H1 (cell line): Measurements from ENCODE around the gene SH2D2A. TPM values are rescaled to one million over a fixed set of nuclear protein-coding genes. Genes with fewer than 3 reads are reported as not detected.

Experiments
- CTCF ChIA-PET: fragments of 300-600 bp; sonication (Branson Sonifier 250); formaldehyde crosslinking; loops from one replicate; lab custom pipeline; 2021; ENCODE audit not compliant: partially characterized antibody; lab: Charles Lee
- POLR2A ChIA-PET: fragments of 300-600 bp; sonication (Branson Sonifier 250); formaldehyde crosslinking; loops from one replicate; lab custom pipeline; 2021; ENCODE audit warnings: inconsistent platforms; ENCODE audit not compliant: partially characterized antibody; lab: Charles Lee
- DNase-seq, 2 experiments: peaks; one replicate each; pipeline versions ENCODE4 v3.0.0 to v3.0.0-alpha.2; 2010 to 2022; ENCODE audit warnings: low spot score in 2 of 2, low read depth in 1 of 2, mixed read lengths in 1 of 2
- FAIRE-seq: peaks from 2 replicates; lab custom pipeline; 2011; peaks lifted over from hg19 to GRCh38; lab: Jason Lieb, UNC
- H2AFZ ChIP-seq: 2 replicates; pipeline ENCODE4 v1.8.1; 2012; ENCODE audit warnings: low read length, inconsistent platforms
- H2AK5ac ChIP-seq: 2 replicates; pipeline ENCODE4 v1.6.1; 2013; ENCODE audit warnings: low read depth, low read length
- H2BK120ac ChIP-seq: replicated peaks from 2 replicates; pipeline ENCODE3; 2013; ENCODE audit warnings: low read depth, low read length, inconsistent platforms
- H2BK12ac ChIP-seq: 2 replicates; pipeline ENCODE4 v1.6.1; 2013; ENCODE audit warnings: low read depth, low read length
- H2BK15ac ChIP-seq: 2 replicates; pipeline ENCODE4 v1.6.1; 2013; ENCODE audit warnings: low read length
- H2BK20ac ChIP-seq: 2 replicates; pipeline ENCODE4 v1.6.1; 2013; ENCODE audit warnings: low read length
- H2BK5ac ChIP-seq: 2 replicates; pipeline ENCODE4 v1.6.1; 2013; ENCODE audit warnings: low read depth, low read length
- H3K14ac ChIP-seq: 2 replicates; pipeline ENCODE4 v1.6.1; 2013; ENCODE audit warnings: inconsistent platforms; ENCODE audit not compliant: insufficient read length
- H3K18ac ChIP-seq: 2 replicates; pipeline ENCODE4 v1.6.1; 2013; ENCODE audit warnings: low read length; ENCODE audit errors: extremely low read depth
- H3K23ac ChIP-seq: 2 replicates; pipeline ENCODE4 v1.6.1; 2013; ENCODE audit warnings: inconsistent platforms; ENCODE audit not compliant: insufficient read length
- H3K23me2 ChIP-seq: 2 replicates; pipeline ENCODE4 v1.6.1; 2013; ENCODE audit warnings: low read depth, low read length
- H3K27ac ChIP-seq: 2 replicates; pipeline ENCODE4 v1.6.1; 2011; ENCODE audit warnings: low read depth, low read length, inconsistent platforms
- H3K27me3 ChIP-seq, 4 experiments: replicated peaks in 1 of 4; 1 replicate in 1 of 4; 2 replicates in 3 of 4; pipeline versions ENCODE4 v1.6.1 to v1.8.1; 2011 to 2013; ENCODE audit warnings: low read length in 3 of 4, mild to moderate bottlenecking in 3 of 4, inconsistent platforms in 2 of 4, mixed read lengths in 2 of 4, moderate library complexity in 1 of 4; ENCODE audit not compliant: control insufficient read depth in 3 of 4, insufficient read depth in 3 of 4; ENCODE audit errors: extremely low read depth in 1 of 4
- H3K36me3 ChIP-seq, 4 experiments: 2 replicates each; pipeline versions ENCODE4 v1.6.1 to v1.8.1; 2011 to 2013; ENCODE audit warnings: mild to moderate bottlenecking in 4 of 4, low read length in 3 of 4, moderate library complexity in 2 of 4, control low read depth in 1 of 4, inconsistent platforms in 1 of 4; ENCODE audit not compliant: insufficient read depth in 4 of 4, control insufficient read depth in 2 of 4
- H3K4ac ChIP-seq: replicated peaks from 2 replicates; pipeline ENCODE3; 2013; ENCODE audit warnings: low read length, low read depth, mixed read lengths, inconsistent platforms; ENCODE audit not compliant: insufficient read length
- H3K4me1 ChIP-seq, 4 experiments: replicated peaks in 1 of 4; 1 replicate in 1 of 4; 2 replicates in 3 of 4; pipeline versions ENCODE4 v1.6.1 to v1.8.1; 2011 to 2013; ENCODE audit warnings: low read length in 3 of 4, inconsistent platforms in 2 of 4, mixed read lengths in 1 of 4; ENCODE audit not compliant: insufficient read depth in 4 of 4, control insufficient read depth in 3 of 4
- H3K4me2 ChIP-seq, 2 experiments: 2 replicates each; pipeline versions ENCODE4 v1.6.1 to v1.8.1; 2011 to 2013; ENCODE audit warnings: low read depth in 2 of 2, low read length in 2 of 2, control low read depth in 1 of 2, inconsistent platforms in 1 of 2, mild to moderate bottlenecking in 1 of 2; ENCODE audit not compliant: insufficient read depth in 1 of 2
- H3K4me3 ChIP-seq, 4 experiments: fragments of 200-600, 300-600 bp in 1 of 4; sonication (generic), shearing (Covaris generic), sonication (Bioruptor Twin) in 1 of 4; 2 replicates each; pipeline versions ENCODE4 v1.5.1 to v1.8.1; 2011 to 2016; ENCODE audit warnings: low read length in 4 of 4, low read depth in 3 of 4, control low read depth in 2 of 4, inconsistent platforms in 2 of 4, mild to moderate bottlenecking in 2 of 4, mixed read lengths in 1 of 4, moderate library complexity in 1 of 4; ENCODE audit not compliant: insufficient read depth in 2 of 4; ENCODE audit errors: extremely low read depth in 1 of 4
- H3K56ac ChIP-seq: replicated peaks from 2 replicates; pipeline ENCODE3; 2013; ENCODE audit warnings: low read depth, mild to moderate bottlenecking, mixed read lengths, low read length, inconsistent platforms; ENCODE audit not compliant: insufficient read length
- H3K79me1 ChIP-seq: 2 replicates; pipeline ENCODE4 v1.6.1; 2013; ENCODE audit warnings: low read depth, low read length, control low read depth
- H3K79me2 ChIP-seq, 2 experiments: 2 replicates each; pipeline versions ENCODE4 v1.6.1 to v1.8.1; 2012 to 2013; ENCODE audit warnings: low read length in 2 of 2, mild to moderate bottlenecking in 2 of 2, inconsistent platforms in 1 of 2; ENCODE audit not compliant: insufficient read depth in 2 of 2, control insufficient read depth in 1 of 2
- H3K9ac ChIP-seq, 4 experiments: replicated peaks in 1 of 4; 1 replicate in 1 of 4; 2 replicates in 3 of 4; pipeline versions ENCODE4 v1.6.1 to v1.8.1; 2011 to 2013; ENCODE audit warnings: low read depth in 3 of 4, low read length in 3 of 4, control low read depth in 2 of 4, mild to moderate bottlenecking in 2 of 4, moderate library complexity in 2 of 4, inconsistent platforms in 1 of 4; ENCODE audit errors: extremely low read depth in 1 of 4
- H3K9me3 ChIP-seq, 2 experiments: 2 replicates each; pipeline versions ENCODE4 v1.6.1 to v1.8.1; 2012 to 2013; ENCODE audit warnings: mild to moderate bottlenecking in 2 of 2, moderate library complexity in 2 of 2, control low read depth in 1 of 2, inconsistent platforms in 1 of 2, low read depth in 1 of 2, low read length in 1 of 2, mixed read lengths in 1 of 2; ENCODE audit not compliant: insufficient read depth in 2 of 2
- H4K20me1 ChIP-seq, 2 experiments: replicated peaks in 1 of 2; 2 replicates each; pipeline versions ENCODE3 to v1.8.1; 2011 to 2013; ENCODE audit warnings: inconsistent platforms in 2 of 2, low read length in 2 of 2, mild to moderate bottlenecking in 1 of 2; ENCODE audit not compliant: insufficient read depth in 2 of 2, control insufficient read depth in 1 of 2
- H4K5ac ChIP-seq: 2 replicates; pipeline ENCODE4 v1.6.1; 2013; ENCODE audit warnings: low read length, low read depth, mixed read lengths, inconsistent platforms; ENCODE audit not compliant: insufficient read length
- H4K8ac ChIP-seq: 2 replicates; pipeline ENCODE4 v1.8.0; 2013; ENCODE audit warnings: mild to moderate bottlenecking, moderate library complexity, low read length, inconsistent platforms; ENCODE audit not compliant: insufficient read depth; ENCODE audit errors: extremely low read depth
- H4K91ac ChIP-seq: replicated peaks from 2 replicates; pipeline ENCODE3; 2013; ENCODE audit warnings: low read length, mixed read lengths, inconsistent platforms; ENCODE audit not compliant: insufficient read length
- RNF2 ChIP-seq: fragments of 200-900, 300-1000 bp; sonication (generic); IDR thresholded peaks from 2 replicates; pipeline ENCODE4 v1.7.1; 2016; ENCODE audit warnings: borderline replicate concordance, low read depth, mild to moderate bottlenecking, antibody characterized with exemption, low read length; ENCODE audit not compliant: poor library complexity, severe bottlenecking; ENCODE audit errors: missing control alignments
- WGBS, 2 experiments: shearing (Covaris generic) in 1 of 2; methylation state at CpG; one replicate each; pipeline versions ENCODE4 v1.1.6 to v1.1.7; 2013 to 2015; ENCODE audit warnings: low lambda C conversion rate in 2 of 2, mixed read lengths in 2 of 2, inconsistent platforms in 1 of 2, low coverage in 1 of 2, missing lambda C conversion rate in 1 of 2; ENCODE audit not compliant: insufficient replicate concordance in 2 of 2, insufficient coverage in 1 of 2, insufficient read length in 1 of 2; ENCODE audit errors: extremely low coverage in 1 of 2, missing lambda C conversion rate in 1 of 2; 5-methylcytosine and 5-hydroxymethylcytosine counted together
- polyA plus RNA-seq, 7 experiments: library from polyadenylated mRNA; depleted of rRNA in 3 of 7; stranded (reverse) in 5 of 7; unstranded in 2 of 7; fragments of >200 nt in 5 of 7; fragments of 200-250 nt in 2 of 7; gene quantifications; 1 replicate in 5 of 7; 2 replicates in 1 of 7; 4 replicates in 1 of 7; pipeline versions ENCODE4 v1.2.1 to v1.2.3, GENCODE V29; 2011 to 2013; ENCODE audit warnings: missing spikeins in 2 of 7, mixed read lengths in 2 of 7
- total RNA-seq: library from RNA; stranded (reverse); fragmentation: NEBNext Ultra II Directional; extraction: Animal tissue kit (Norgen Biotek cat#: 25700); gene quantifications from 2 replicates; pipeline ENCODE4 v1.2.1, GENCODE V29; 2021

Gene SH2D2A
- total and polyA plus RNA-seq, 2 of the 8 experiments (the other 6 are each of a cell fraction or from before 2014, with no cell fraction given), result 3.3 to 7.9 TPM

GRCh38 chr1:156804026-156804425 is 12.6 kb downstream of the SH2D2A start:
- Histone ChIP-seq H3K27me3 (peaks cover 0 to 2% (median 0%) of the 10 kb centered on the region in 4 experiments; a peak in 1 of 7 replicates), H3K18ac (no peak overlapping the region; the same call in 1 of the 2 replicates), H2BK5ac (no peak overlapping the region), H3K27ac (no peak overlapping the region), H4K91ac (no peak overlapping the region), H4K5ac (no peak overlapping the region), H4K8ac (no peak overlapping the region), H2BK120ac (no peak overlapping the region), H3K23ac (no peak overlapping the region), H3K4ac (no peak overlapping the region), H3K56ac (no peak overlapping the region), H3K36me3 (peaks cover 7 to 20% (median 15%) of the 10 kb centered on the region in 4 experiments; a peak in 6 of 8 replicates), H2BK12ac (no peak overlapping the region), H3K14ac (no peak overlapping the region), H3K79me2 (no peaks in the 10 kb centered on the region), H3K4me1 (no peaks in the 10 kb centered on the region; a peak in 1 of 7 replicates), H3K23me2 (no peaks in the 10 kb centered on the region), H3K9me3 (no peaks in the 10 kb centered on the region), H3K79me1 (no peaks in the 10 kb centered on the region), H2BK20ac (no peak overlapping the region), H2AK5ac (no peak overlapping the region), H3K4me2 (no peak overlapping the region), H3K4me3 (no peak overlapping the region), H3K9ac (no peak overlapping the region), H2AFZ (no peak overlapping the region), H2BK15ac (no peak overlapping the region), H4K20me1 (no peaks in the 10 kb centered on the region)
- DNase-seq (no peak), FAIRE-seq (no peak)
- 65% methylated on average over 3 of the region's 3 CpGs; no CpG with 5 or more reads in 1 of the 2 experiments for WGBS, 2 experiments
- ChIA-PET CTCF (interaction anchor here (1.2 to 31.8 kb wide), 6 partner anchors 10 to 115 kb away, joined by 3 to 491 read pairs (median 17); partner anchors contain the start of gene PEAR1), POLR2A (interaction anchor here (1.6 kb wide), 2 partner anchors 9 to 12 kb away, joined by 4 to 5 read pairs; no protein-coding TSS in a partner anchor)
- TF ChIP-seq RNF2, result no peak
